ENCODE data around the gene NRG2. TPM values are rescaled to one million over a fixed set of nuclear protein-coding genes. Genes with fewer than 3 reads are reported as not detected.

Gene NRG2
- total and polyA plus RNA-seq, 2 of the 8 experiments (the other 6 are each of a cell fraction or from before 2014, with no cell fraction given) = 0.27 to 0.54 TPM

DNA sequence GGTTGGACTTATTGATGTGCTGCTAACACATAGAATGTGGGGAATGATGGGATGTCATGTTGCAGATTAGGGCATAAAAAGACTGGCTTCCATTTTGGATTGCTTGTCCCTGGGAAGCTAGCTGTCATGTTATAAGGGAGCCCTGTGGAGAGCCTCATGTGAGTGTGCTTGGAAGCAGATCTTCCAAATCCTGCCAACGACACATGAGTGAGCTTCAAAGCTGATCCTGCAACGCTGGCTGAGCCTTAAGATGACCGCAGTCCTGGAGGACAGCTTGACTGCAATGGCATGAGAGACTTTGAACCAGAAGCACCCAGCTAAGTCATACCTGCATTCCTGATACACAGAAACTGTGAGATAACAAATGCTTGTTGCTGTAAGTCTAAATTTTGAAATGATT lies 63.6 kb downstream of the NRG2 start (continued):
- TF ChIP-seq HDAC2 (IDR thresholded peaks at IDR 0.05; ENCODE audit: borderline replicate concordance in 1 of 2, low read depth in 2 of 2, low read length in 2 of 2) (no peak), TCF12 (IDR thresholded peaks at IDR 0.05; ENCODE audit: low read depth, low read length) (no peak), POLR2AphosphoS5 (IDR thresholded peaks at IDR 0.05; ENCODE audit: low read depth, low read length) (no peak), ASH2L (IDR thresholded peaks at IDR 0.05; ENCODE audit: low read length) (no peak)

All from H1 (cell line).